OCI-LY7 (cell line): ENCODE measurements around the gene PCDH1.

Experiments
- CTCF ChIP-seq: fragments of 200-600 bp; sonication (generic); conservative IDR thresholded peaks from 2 replicates; pipeline ENCODE4 v1.5.1; 2014; ENCODE audit warnings: mild to moderate bottlenecking, antibody characterized with exemption, low read length, moderate library complexity, mixed read lengths
- EZH2phosphoT487 ChIP-seq: fragments of 200-600 bp; sonication (generic); IDR thresholded peaks from 2 replicates; pipeline ENCODE4 v1.6.1; 2018; ENCODE audit warnings: low read depth, borderline replicate concordance, mild to moderate bottlenecking, mixed run types, antibody characterized with exemption, low read length, moderate library complexity, mixed read lengths

- TF ChIP-seq CTCF = no peak
- no peak for TF ChIP-seq EZH2phosphoT487
Observed at GRCh38 chr5:141870871-141871270, 7.3 kb downstream of the PCDH1 start.
